PFSK-1 (cell line): Measurements from ENCODE around the gene MGP.

Experiments used
- POLR2AphosphoS5 ChIP-seq: IDR thresholded peaks from 2 replicates; pipeline ENCODE4 v1.6.1; 2012; ENCODE audit warnings: low read depth, mild to moderate bottlenecking, control low read depth, low read length, moderate library complexity
- SIN3A ChIP-seq: IDR thresholded peaks from 2 replicates; pipeline ENCODE4 v1.6.1; 2012; ENCODE audit warnings: mild to moderate bottlenecking, low read length, moderate library complexity, borderline replicate concordance; ENCODE audit not compliant: insufficient read depth
- TAF1 ChIP-seq: IDR thresholded peaks from 2 replicates; pipeline ENCODE4 v1.6.1; 2012; ENCODE audit warnings: low read length, control low read depth, borderline replicate concordance; ENCODE audit not compliant: insufficient read depth
- TF ChIP-seq, protein P1 (sequence below), 2 experiments: IDR thresholded peaks; 2 replicates each; pipeline versions ENCODE4 v1.6.1 to v1.8.0; 2011 to 2012; ENCODE audit warnings: low read depth in 2 of 2, low read length in 2 of 2, control low read depth in 1 of 2, inconsistent platforms in 1 of 2, mild to moderate bottlenecking in 1 of 2, moderate library complexity in 1 of 2; ENCODE audit not compliant: insufficient read depth in 1 of 2

DNA sequence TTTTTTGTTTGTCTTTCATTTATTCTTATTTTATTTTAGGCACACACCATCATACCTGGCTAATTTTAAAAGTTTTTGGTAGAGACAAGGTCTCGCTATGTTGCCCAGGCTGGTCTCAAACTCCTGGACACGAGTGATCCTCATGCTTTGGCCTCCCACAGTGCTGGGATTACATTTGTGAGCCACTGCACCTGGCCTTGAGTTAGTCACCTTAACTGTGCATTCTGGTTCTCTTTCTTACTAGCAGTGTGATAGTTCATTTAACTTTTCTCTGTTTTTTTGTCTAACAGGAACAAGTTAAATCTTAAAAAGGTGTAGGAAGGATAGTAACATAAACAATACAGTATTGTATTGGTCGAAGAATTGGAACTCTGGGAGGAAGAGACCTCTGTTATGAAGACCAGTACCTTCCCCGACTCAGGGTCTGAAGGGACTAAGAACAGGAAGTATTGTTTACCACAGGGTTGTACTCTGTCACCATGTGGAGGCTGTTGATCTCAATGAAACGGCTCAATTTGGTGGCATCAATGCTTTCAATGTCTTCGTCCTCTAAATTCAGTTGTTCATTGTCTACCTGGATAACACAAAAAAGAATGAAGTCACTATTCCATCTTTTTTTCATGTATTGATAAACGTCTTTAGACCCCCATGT is 34.9 kb upstream of the MGP start:
- TF ChIP-seq TAF1 (no peak), POLR2AphosphoS5 (no peak), SIN3A (no peak)
- TF ChIP-seq, protein P1, sequence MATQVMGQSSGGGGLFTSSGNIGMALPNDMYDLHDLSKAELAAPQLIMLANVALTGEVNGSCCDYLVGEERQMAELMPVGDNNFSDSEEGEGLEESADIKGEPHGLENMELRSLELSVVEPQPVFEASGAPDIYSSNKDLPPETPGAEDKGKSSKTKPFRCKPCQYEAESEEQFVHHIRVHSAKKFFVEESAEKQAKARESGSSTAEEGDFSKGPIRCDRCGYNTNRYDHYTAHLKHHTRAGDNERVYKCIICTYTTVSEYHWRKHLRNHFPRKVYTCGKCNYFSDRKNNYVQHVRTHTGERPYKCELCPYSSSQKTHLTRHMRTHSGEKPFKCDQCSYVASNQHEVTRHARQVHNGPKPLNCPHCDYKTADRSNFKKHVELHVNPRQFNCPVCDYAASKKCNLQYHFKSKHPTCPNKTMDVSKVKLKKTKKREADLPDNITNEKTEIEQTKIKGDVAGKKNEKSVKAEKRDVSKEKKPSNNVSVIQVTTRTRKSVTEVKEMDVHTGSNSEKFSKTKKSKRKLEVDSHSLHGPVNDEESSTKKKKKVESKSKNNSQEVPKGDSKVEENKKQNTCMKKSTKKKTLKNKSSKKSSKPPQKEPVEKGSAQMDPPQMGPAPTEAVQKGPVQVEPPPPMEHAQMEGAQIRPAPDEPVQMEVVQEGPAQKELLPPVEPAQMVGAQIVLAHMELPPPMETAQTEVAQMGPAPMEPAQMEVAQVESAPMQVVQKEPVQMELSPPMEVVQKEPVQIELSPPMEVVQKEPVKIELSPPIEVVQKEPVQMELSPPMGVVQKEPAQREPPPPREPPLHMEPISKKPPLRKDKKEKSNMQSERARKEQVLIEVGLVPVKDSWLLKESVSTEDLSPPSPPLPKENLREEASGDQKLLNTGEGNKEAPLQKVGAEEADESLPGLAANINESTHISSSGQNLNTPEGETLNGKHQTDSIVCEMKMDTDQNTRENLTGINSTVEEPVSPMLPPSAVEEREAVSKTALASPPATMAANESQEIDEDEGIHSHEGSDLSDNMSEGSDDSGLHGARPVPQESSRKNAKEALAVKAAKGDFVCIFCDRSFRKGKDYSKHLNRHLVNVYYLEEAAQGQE (IDR thresholded peaks at IDR 0.05; ENCODE audit: insufficient read depth in 1 of 2, low read depth in 2 of 2, low read length in 2 of 2): no peak
